ENCODE results near the gene PUDP. TPM values are rescaled to one million over a fixed set of nuclear protein-coding genes. Genes with fewer than 3 reads are reported as not detected.

Gene PUDP
- total and polyA plus RNA-seq, 2 experiments from 2014 or later = 22.6 to 32.8 TPM

- no peaks in the 10 kb centered on the region for H3K27me3 ChIP-seq
- no peaks in the 10 kb centered on the region for H3K9me3 ChIP-seq (ENCODE audit: low read depth)
- H3K27ac ChIP-seq = peak overlapping the region; percentile 8
- H3K4me3 ChIP-seq = no peak overlapping the region
- H3K79me2 ChIP-seq = peaks cover 11% of the 10 kb centered on the region
- H3K4me1 ChIP-seq (ENCODE audit: insufficient read depth) = no peaks in the 10 kb centered on the region
- no peak overlapping the region for H2AFZ ChIP-seq
- peak overlapping the region; percentile 77 for H3K4me2 ChIP-seq
- DNase-seq (ENCODE audit: low spot score) = no peak
- H4K20me1 ChIP-seq (ENCODE audit: insufficient read depth, poor library complexity, severe bottlenecking) = no peaks in the 10 kb centered on the region
- no peaks in the 10 kb centered on the region for H3K36me3 ChIP-seq (replicated peaks; ENCODE audit: insufficient read depth, low read depth)
- WGBS (ENCODE audit: low lambda C conversion rate, missing lambda C conversion rate) = 82% methylated on average over 3 of the region's 3 CpGs
- TF ChIP-seq EZH2phosphoT487 (IDR thresholded peaks at IDR 0.05; ENCODE audit: low read depth, severe bottlenecking, unreplicated experiment) (no peak), CTCF (IDR thresholded peaks at IDR 0.05; ENCODE audit: poor library complexity) (no peak), EZH2 (IDR thresholded peaks at IDR 0.05; ENCODE audit: borderline replicate concordance) (no peak)
- no peaks in the 10 kb centered on the region for H3K9me2 ChIP-seq (replicated peaks; ENCODE audit: insufficient read depth)
Measured at GRCh38 chrX:7146020-7146702, 1.8 kb downstream of the PUDP start.

- Histone ChIP-seq H3K4me1 (ENCODE audit: insufficient read depth) (no peaks in the 10 kb centered on the region), H3K27ac (peak overlapping the region; percentile 28), H3K36me3 (replicated peaks; ENCODE audit: insufficient read depth, low read depth) (no peaks in the 10 kb centered on the region), H3K4me3 (no peak overlapping the region), H3K4me2 (no peak overlapping the region), H3K27me3 (no peaks in the 10 kb centered on the region), H3K9me2 (replicated peaks; ENCODE audit: insufficient read depth) (no peaks in the 10 kb centered on the region), H4K20me1 (ENCODE audit: insufficient read depth, poor library complexity, severe bottlenecking) (no peaks in the 10 kb centered on the region), H2AFZ (no peak overlapping the region), H3K9me3 (ENCODE audit: low read depth) (no peaks in the 10 kb centered on the region), H3K79me2 (peaks cover 11% of the 10 kb centered on the region)
- 55% methylated on average over 3 of the region's 3 CpGs for WGBS (ENCODE audit: low lambda C conversion rate, missing lambda C conversion rate)
- TF ChIP-seq EZH2 (IDR thresholded peaks at IDR 0.05; ENCODE audit: borderline replicate concordance) (no peak), CTCF (IDR thresholded peaks at IDR 0.05; ENCODE audit: poor library complexity) (no peak), EZH2phosphoT487 (IDR thresholded peaks at IDR 0.05; ENCODE audit: low read depth, severe bottlenecking, unreplicated experiment) (no peak)
- DNase-seq (ENCODE audit: low spot score) = no peak
Measured at GRCh38 chrX:7145454-7145853, 2.5 kb downstream of the PUDP start.

- no peaks in the 10 kb centered on the region for H3K4me1 ChIP-seq (ENCODE audit: insufficient read depth)
- no peaks in the 10 kb centered on the region for H3K36me3 ChIP-seq (replicated peaks; ENCODE audit: insufficient read depth, low read depth)
- no peaks in the 10 kb centered on the region for H3K9me3 ChIP-seq (ENCODE audit: low read depth)
- peaks cover 11% of the 10 kb centered on the region for H3K79me2 ChIP-seq
- no peak overlapping the region for H3K4me2 ChIP-seq
- H3K4me3 ChIP-seq = no peak overlapping the region
- H3K9me2 ChIP-seq (replicated peaks; ENCODE audit: insufficient read depth) = no peaks in the 10 kb centered on the region
- 73% methylated on average over 8 of the region's 8 CpGs for whole genome bisulfite sequencing (ENCODE audit: low lambda C conversion rate, missing lambda C conversion rate)
- H3K27me3 ChIP-seq = no peaks in the 10 kb centered on the region
- no peak overlapping the region for H3K27ac ChIP-seq
- H2AFZ ChIP-seq = no peak overlapping the region
- no peaks in the 10 kb centered on the region for H4K20me1 ChIP-seq (ENCODE audit: insufficient read depth, poor library complexity, severe bottlenecking)
- DNase-seq (ENCODE audit: low spot score) = no peak
- TF ChIP-seq EZH2phosphoT487 (IDR thresholded peaks at IDR 0.05; ENCODE audit: low read depth, severe bottlenecking, unreplicated experiment) (no peak), EZH2 (IDR thresholded peaks at IDR 0.05; ENCODE audit: borderline replicate concordance) (no peak), CTCF (IDR thresholded peaks at IDR 0.05; ENCODE audit: poor library complexity) (no peak)
Measured at GRCh38 chrX:7143941-7144525, 3.9 kb downstream of the PUDP start.
